Neural cell (in vitro differentiated cells): ENCODE data around the gene ATXN10. TPM values are rescaled to one million over a fixed set of nuclear protein-coding genes. Genes with fewer than 3 reads are reported as not detected.

ENCODE experiments used
- H2AFZ ChIP-seq: fragments of 200-600, 300-800 bp; sonication (generic), shearing (Covaris generic); 2 replicates; pipeline ENCODE4 v1.6.0; 2014; ENCODE audit warnings: low read depth, mild to moderate bottlenecking, antibody characterized with exemption, low read length, moderate library complexity
- H3F3A ChIP-seq: fragments of 200-600 bp; shearing (Covaris generic); 2 replicates; pipeline ENCODE4 v1.6.1; 2016; ENCODE audit warnings: mild to moderate bottlenecking, moderate library complexity, mixed read lengths, antibody characterized with exemption, low read length; ENCODE audit not compliant: insufficient read depth, poor library complexity, severe bottlenecking
- H3K27ac ChIP-seq: fragments of 200-600, 300-800 bp; sonication (generic), shearing (Covaris generic); 2 replicates; pipeline ENCODE4 v1.5.1; 2014; ENCODE audit warnings: mild to moderate bottlenecking, low read length, moderate library complexity
- H3K27me3 ChIP-seq: fragments of 300-800, 200-600 bp; sonication (generic), shearing (Covaris generic); 2 replicates; pipeline ENCODE4 v1.6.0; 2014; ENCODE audit warnings: mild to moderate bottlenecking, low read depth, low read length, moderate library complexity; ENCODE audit not compliant: insufficient read depth
- H3K36me3 ChIP-seq: fragments of 300-800, 200-600 bp; sonication (generic), shearing (Covaris generic); 2 replicates; pipeline ENCODE4 v1.5.1; 2014; ENCODE audit warnings: mild to moderate bottlenecking, antibody characterized with exemption, low read length, moderate library complexity; ENCODE audit not compliant: insufficient read depth
- H3K4me2 ChIP-seq: fragments of 300-800, 200-600 bp; sonication (generic), shearing (Covaris generic); 2 replicates; pipeline ENCODE4 v1.6.0; 2014; ENCODE audit warnings: mild to moderate bottlenecking, low read length
- H3K4me3 ChIP-seq: fragments of 300-800, 200-600 bp; sonication (generic), shearing (Covaris generic); 2 replicates; pipeline ENCODE4 v1.5.1; 2014; ENCODE audit warnings: mild to moderate bottlenecking, low read length, moderate library complexity
- H3K79me2 ChIP-seq: fragments of 200-600 bp; shearing (Covaris generic); replicated peaks from 2 replicates; pipeline ENCODE4 v1.6.0; 2014; ENCODE audit warnings: mild to moderate bottlenecking, low read length, moderate library complexity; ENCODE audit not compliant: insufficient read depth
- H3K9ac ChIP-seq: fragments of 300-800, 200-600 bp; sonication (generic), shearing (Covaris generic); 2 replicates; pipeline ENCODE4 v1.6.1; 2016; ENCODE audit warnings: mild to moderate bottlenecking, low read length, mixed read lengths
- H3K9me2 ChIP-seq: fragments of 200-600 bp; shearing (Covaris generic); 2 replicates; pipeline ENCODE4 v1.6.1; 2016; ENCODE audit warnings: mild to moderate bottlenecking, low read length, mixed read lengths; ENCODE audit not compliant: insufficient read depth
- H3K9me3 ChIP-seq: fragments of 200-600, 300-800 bp; sonication (generic), shearing (Covaris generic); 2 replicates; pipeline ENCODE4 v1.6.1; 2016; ENCODE audit warnings: mild to moderate bottlenecking, mixed run types, low read length, moderate library complexity, mixed read lengths
- H4K20me1 ChIP-seq: fragments of 200-600 bp; shearing (Covaris generic); 2 replicates; pipeline ENCODE4 v1.6.1; 2016; ENCODE audit warnings: mild to moderate bottlenecking, mixed run types; ENCODE audit not compliant: insufficient read depth
- CTCF ChIP-seq: fragments of 450-650 bp; IDR thresholded peaks from 2 replicates; pipeline ENCODE4 v1.5.1; 2014; ENCODE audit warnings: antibody characterized with exemption, mild to moderate bottlenecking, moderate library complexity; ENCODE audit not compliant: poor library complexity, severe bottlenecking
- EP300 ChIP-seq: fragments of 450-650 bp; conservative IDR thresholded peaks from 2 replicates; pipeline ENCODE4 v1.6.1; 2014; ENCODE audit warnings: antibody characterized with exemption, mild to moderate bottlenecking, moderate library complexity; ENCODE audit not compliant: poor library complexity, severe bottlenecking
- EZH2 ChIP-seq: fragments of 200-600, 300-800 bp; shearing (Covaris generic), sonication (generic); IDR thresholded peaks from 2 replicates; pipeline ENCODE4 v1.6.1; 2014; ENCODE audit warnings: antibody characterized with exemption, low read length, borderline replicate concordance, mild to moderate bottlenecking; ENCODE audit not compliant: insufficient read depth, poor library complexity, severe bottlenecking
- MXI1 ChIP-seq: fragments of 450-650 bp; conservative IDR thresholded peaks from 2 replicates; pipeline ENCODE4 v1.6.1; 2014; ENCODE audit warnings: antibody characterized with exemption, mild to moderate bottlenecking; ENCODE audit not compliant: poor library complexity, severe bottlenecking
- POLR2AphosphoS5 ChIP-seq: IDR thresholded peaks from 2 replicates; pipeline ENCODE4 v1.6.1; 2012
- RAD21 ChIP-seq: fragments of 450-650 bp; conservative IDR thresholded peaks from 2 replicates; pipeline ENCODE4 v1.6.1; 2014; ENCODE audit warnings: antibody characterized with exemption, mild to moderate bottlenecking, moderate library complexity
- REST ChIP-seq: IDR thresholded peaks from 2 replicates; pipeline ENCODE4 v1.6.1; 2012; ENCODE audit warnings: borderline replicate concordance
- SMC3 ChIP-seq: fragments of 450-650 bp; conservative IDR thresholded peaks from 2 replicates; pipeline ENCODE4 v1.6.1; 2014; ENCODE audit warnings: antibody characterized with exemption, mild to moderate bottlenecking, moderate library complexity; ENCODE audit not compliant: poor library complexity
- TAF1 ChIP-seq: IDR thresholded peaks from 2 replicates; pipeline ENCODE4 v1.6.1; 2012; ENCODE audit warnings: low read depth
- polyA plus RNA-seq: library from polyadenylated mRNA; depleted of rRNA; stranded (reverse); fragments of >200 nt; gene quantifications from 2 replicates; pipeline ENCODE4 v1.2.3, GENCODE V29; 2014

ATXN10 gene
- polyA plus RNA-seq, 1 donor from 2014 or later: 321 TPM

GRCh38 chr22:45786726-45787125, 115.1 kb downstream of the ATXN10 start:
- Histone ChIP-seq H3K27me3 (no peaks in the 10 kb centered on the region), H4K20me1 (no peaks in the 10 kb centered on the region), H2AFZ (no peak overlapping the region), H3K4me2 (no peak overlapping the region), H3K9me2 (no peaks in the 10 kb centered on the region), H3K9me3 (no peaks in the 10 kb centered on the region), H3K79me2 (no peaks in the 10 kb centered on the region), H3K36me3 (no peaks in the 10 kb centered on the region), H3K27ac (no peak overlapping the region), H3F3A (no peaks in the 10 kb centered on the region), H3K4me3 (no peak overlapping the region), H3K9ac (no peak overlapping the region)
- TF ChIP-seq RAD21: no peak

GRCh38 chr22:45787759-45788158, 116.1 kb downstream of the ATXN10 start:
- no peak overlapping the region for H3K27ac ChIP-seq
- H3K9me2 ChIP-seq: no peaks in the 10 kb centered on the region
- H4K20me1 ChIP-seq: no peaks in the 10 kb centered on the region
- no peaks in the 10 kb centered on the region for H3F3A ChIP-seq
- H3K36me3 ChIP-seq: no peaks in the 10 kb centered on the region
- H3K9me3 ChIP-seq: no peaks in the 10 kb centered on the region
- no peaks in the 10 kb centered on the region for H3K27me3 ChIP-seq
- H3K79me2 ChIP-seq: no peaks in the 10 kb centered on the region
- TF ChIP-seq TAF1 (no peak), REST (no peak), RAD21 (no peak), POLR2AphosphoS5 (no peak), EP300 (no peak), CTCF (no peak), MXI1 (no peak), EZH2 (no peak), SMC3 (no peak)
- no peak overlapping the region for H2AFZ ChIP-seq
- H3K4me2 ChIP-seq: no peak overlapping the region
- H3K9ac ChIP-seq: no peak overlapping the region
- no peak overlapping the region for H3K4me3 ChIP-seq

- Histone ChIP-seq H3K4me3 (no peak overlapping the region), H3K9ac (no peak overlapping the region), H3K27ac (no peak overlapping the region), H3K27me3 (no peaks in the 10 kb centered on the region), H3F3A (no peaks in the 10 kb centered on the region), H4K20me1 (no peaks in the 10 kb centered on the region), H3K36me3 (no peaks in the 10 kb centered on the region), H3K9me2 (no peaks in the 10 kb centered on the region), H2AFZ (no peak overlapping the region), H3K79me2 (no peaks in the 10 kb centered on the region), H3K4me2 (no peak overlapping the region), H3K9me3 (no peaks in the 10 kb centered on the region)
- TF ChIP-seq EP300 (no peak), SMC3 (no peak), CTCF (no peak), POLR2AphosphoS5 (no peak), EZH2 (no peak), REST (no peak), MXI1 (no peak), RAD21 (no peak), TAF1 (no peak)
Measured at GRCh38 chr22:45788522-45788921, 116.9 kb downstream of the ATXN10 start.
